ENCODE results near the gene SV2A.

SV2A gene

GRCh38 chr1:149887456-149888246, 30.0 kb downstream of the SV2A start (continued):
- no peak for TF ChIP-seq TRIM28 (IDR thresholded peaks at IDR 0.05; ENCODE audit: borderline replicate concordance, low read length)
- TF ChIP-seq OSR2 (tag by site-specific recombination; IDR thresholded peaks at IDR 0.05): peak; percentile 65; the same call in 1 of the 2 replicates
- TF ChIP-seq ZBTB6 (tag by site-specific recombination; IDR thresholded peaks at IDR 0.05): peak; percentile 69
- no peak for TF ChIP-seq ZNF24 (tag by site-specific recombination; IDR thresholded peaks at IDR 0.05)
- TF ChIP-seq ZNF133 (tag by site-specific recombination; IDR thresholded peaks at IDR 0.05): no peak
- no peak for TF ChIP-seq ZNF423 (tag by site-specific recombination; IDR thresholded peaks at IDR 0.05)
- no peak; the same call in 1 of the 2 replicates for TF ChIP-seq ELK4 (IDR thresholded peaks at IDR 0.05; ENCODE audit: borderline replicate concordance, low read depth, low read length)
- TF ChIP-seq ZBTB21 (tag by site-specific recombination; IDR thresholded peaks at IDR 0.05): no peak; the same call in 1 of the 2 replicates
- no peak for TF ChIP-seq HOXA7 (CRISPR knock-in tag; IDR thresholded peaks at IDR 0.05; ENCODE audit: borderline replicate concordance)
- TF ChIP-seq ZNF560 (tag by site-specific recombination; IDR thresholded peaks at IDR 0.05; ENCODE audit: borderline replicate concordance): no peak
- TF ChIP-seq ZNF549 (tag by site-specific recombination; IDR thresholded peaks at IDR 0.05): no peak
- TF ChIP-seq PRDM10 (tag by site-specific recombination; IDR thresholded peaks at IDR 0.05): no peak
- TF ChIP-seq ZNF202 (tag by site-specific recombination; IDR thresholded peaks at IDR 0.05; ENCODE audit: borderline replicate concordance): no peak
- TF ChIP-seq PRDM1 (tag by site-specific recombination; IDR thresholded peaks at IDR 0.05): no peak
- TF ChIP-seq YY2 (tag by site-specific recombination; IDR thresholded peaks at IDR 0.05): no peak
- TF ChIP-seq CTCF (tag by site-specific recombination; IDR thresholded peaks at IDR 0.05): no peak
- TF ChIP-seq ZNF132 (tag by site-specific recombination; IDR thresholded peaks at IDR 0.05; ENCODE audit: borderline replicate concordance): no peak
- TF ChIP-seq PRDM6 (tag by site-specific recombination; IDR thresholded peaks at IDR 0.05): no peak; the same call in 1 of the 2 replicates
- TF ChIP-seq REPIN1 (tag by site-specific recombination; IDR thresholded peaks at IDR 0.05; ENCODE audit: low read depth): no peak
- TF ChIP-seq ZNF341 (tag by site-specific recombination; IDR thresholded peaks at IDR 0.05; ENCODE audit: low read depth): no peak; the same call in none of the 2 replicates
- TF ChIP-seq ZNF518A (tag by site-specific recombination; conservative IDR thresholded peaks at IDR 0.05; ENCODE audit: low read depth): no peak; the same call in none of the 2 replicates
- no peak for TF ChIP-seq ATF2 (tag by site-specific recombination; IDR thresholded peaks at IDR 0.05; ENCODE audit: low read depth)
- TF ChIP-seq ZNF843 (tag by site-specific recombination; IDR thresholded peaks at IDR 0.05): no peak
